H9 (cell line): Measurements from ENCODE around the gene CORO7. TPM values are rescaled to one million over a fixed set of nuclear protein-coding genes. Genes with fewer than 3 reads are reported as not detected.

Experiments
- DNase-seq: peaks from one replicate; pipeline ENCODE4 v3.0.0-alpha.2; 2017
- H2AFZ ChIP-seq: one replicate; pipeline ENCODE4 v1.6.1; 2013; ENCODE audit warnings: mild to moderate bottlenecking, low read length, control low read depth, moderate library complexity
- H2AK5ac ChIP-seq: 2 replicates; pipeline ENCODE4 v1.6.1; 2013; ENCODE audit warnings: low read length, control low read depth, mixed read lengths; ENCODE audit not compliant: insufficient read length
- H2BK120ac ChIP-seq: one replicate; pipeline ENCODE4 v1.6.1; 2013; ENCODE audit warnings: low read depth, mild to moderate bottlenecking, low read length, control low read depth, inconsistent platforms; ENCODE audit not compliant: poor library complexity, severe bottlenecking
- H2BK12ac ChIP-seq: 2 replicates; pipeline ENCODE4 v1.6.1; 2013; ENCODE audit warnings: low read length, control low read depth, mixed read lengths, low read depth; ENCODE audit not compliant: insufficient read length
- H2BK15ac ChIP-seq: 2 replicates; pipeline ENCODE4 v1.6.1; 2013; ENCODE audit warnings: low read depth, low read length, control low read depth
- H2BK20ac ChIP-seq: one replicate; pipeline ENCODE4 v1.6.1; 2013; ENCODE audit warnings: low read depth, mild to moderate bottlenecking, low read length, control low read depth, inconsistent platforms; ENCODE audit not compliant: poor library complexity, severe bottlenecking
- H2BK5ac ChIP-seq: 2 replicates; pipeline ENCODE4 v1.6.1; 2013; ENCODE audit warnings: low read length, control low read depth, mixed read lengths; ENCODE audit not compliant: insufficient read length
- H3K14ac ChIP-seq: 2 replicates; pipeline ENCODE4 v1.6.1; 2013; ENCODE audit warnings: low read length, control low read depth; ENCODE audit not compliant: insufficient read depth
- H3K18ac ChIP-seq: 2 replicates; pipeline ENCODE4 v1.6.1; 2013; ENCODE audit warnings: low read depth, mild to moderate bottlenecking, mixed read lengths, low read length, control low read depth; ENCODE audit not compliant: insufficient read length
- H3K23ac ChIP-seq: 2 replicates; pipeline ENCODE4 v1.6.1; 2013; ENCODE audit warnings: low read length, control low read depth, mixed read lengths, low read depth; ENCODE audit not compliant: insufficient read length
- H3K23me2 ChIP-seq: 2 replicates; pipeline ENCODE4 v1.6.1; 2013; ENCODE audit warnings: low read depth, mild to moderate bottlenecking, mixed read lengths, low read length, control low read depth; ENCODE audit not compliant: insufficient read length, poor library complexity, severe bottlenecking
- H3K27ac ChIP-seq: 2 replicates; pipeline ENCODE4 v1.5.1; 2013; ENCODE audit warnings: low read length, control low read depth, mixed read lengths, low read depth; ENCODE audit not compliant: insufficient read length
- H3K27me3 ChIP-seq: 2 replicates; pipeline ENCODE4 v1.6.1; 2013; ENCODE audit warnings: low read length, control low read depth, inconsistent platforms; ENCODE audit not compliant: insufficient read depth
- H3K4ac ChIP-seq: 2 replicates; pipeline ENCODE4 v1.6.1; 2013; ENCODE audit warnings: low read depth, mild to moderate bottlenecking, control low read depth, inconsistent platforms, low read length, moderate library complexity
- H3K4me1 ChIP-seq: 2 replicates; pipeline ENCODE4 v1.6.1; 2013; ENCODE audit warnings: low read length, control low read depth, inconsistent platforms; ENCODE audit not compliant: insufficient read depth
- H3K4me2 ChIP-seq: 2 replicates; pipeline ENCODE4 v1.6.1; 2013; ENCODE audit warnings: low read length, control low read depth, mixed read lengths; ENCODE audit not compliant: insufficient read length, insufficient read depth
- H3K56ac ChIP-seq: 2 replicates; pipeline ENCODE4 v1.6.1; 2013; ENCODE audit warnings: low read depth, mild to moderate bottlenecking, mixed read lengths, low read length, control low read depth; ENCODE audit not compliant: insufficient read length
- H3K79me1 ChIP-seq: 2 replicates; pipeline ENCODE4 v1.6.1; 2013; ENCODE audit warnings: low read depth, mild to moderate bottlenecking, moderate library complexity, low read length, control low read depth, inconsistent platforms; ENCODE audit not compliant: insufficient read depth, poor library complexity, severe bottlenecking
- H3K79me2 ChIP-seq: 2 replicates; pipeline ENCODE4 v1.6.1; 2013; ENCODE audit warnings: low read length, control low read depth, inconsistent platforms; ENCODE audit not compliant: insufficient read depth
- H3K9ac ChIP-seq: 2 replicates; pipeline ENCODE4 v1.6.1; 2013; ENCODE audit warnings: low read length, control low read depth, mixed read lengths; ENCODE audit not compliant: insufficient read length; ENCODE audit errors: extremely low read depth
- H3K9me3 ChIP-seq: one replicate; pipeline ENCODE4 v1.6.1; 2013; ENCODE audit warnings: low read depth, low read length, inconsistent platforms; ENCODE audit not compliant: control insufficient read depth
- H3T11ph ChIP-seq: one replicate; pipeline ENCODE4 v1.6.1; 2013; ENCODE audit warnings: mild to moderate bottlenecking, low read length, control low read depth, inconsistent platforms
- H4K20me1 ChIP-seq: one replicate; pipeline ENCODE4 v1.6.1; 2013; ENCODE audit not compliant: control insufficient read depth, insufficient read length, insufficient read depth
- H4K5ac ChIP-seq: 2 replicates; pipeline ENCODE4 v1.6.1; 2013; ENCODE audit warnings: low read depth, mild to moderate bottlenecking, mixed read lengths, low read length, control low read depth; ENCODE audit not compliant: insufficient read length
- H4K8ac ChIP-seq: replicated peaks from 2 replicates; pipeline ENCODE4 v1.6.1; 2013; ENCODE audit warnings: low read length, control low read depth, mixed read lengths, low read depth; ENCODE audit not compliant: insufficient read length
- H4K91ac ChIP-seq: 2 replicates; pipeline ENCODE4 v1.6.1; 2013; ENCODE audit warnings: low read depth, mild to moderate bottlenecking, moderate library complexity, mixed read lengths, low read length, control low read depth; ENCODE audit not compliant: insufficient read length
- H3K27ac Mint-ChIP-seq, 3 experiments: 2 replicates in 2 of 3; 3 replicates in 1 of 3; pipeline ENCODE4 v1.8.0; 2020 to 2021; ENCODE audit warnings: mixed read lengths in 3 of 3, mild to moderate bottlenecking in 1 of 3, moderate library complexity in 1 of 3
- H3K27me3 Mint-ChIP-seq: 2 replicates; pipeline ENCODE4 v1.8.0; 2021; ENCODE audit warnings: low read depth, mild to moderate bottlenecking, moderate library complexity, mixed read lengths
- H3K36me3 Mint-ChIP-seq, 3 experiments: 2 replicates in 2 of 3; 3 replicates in 1 of 3; pipeline ENCODE4 v1.8.0; 2020 to 2021; ENCODE audit warnings: low read depth in 3 of 3, mixed read lengths in 3 of 3; ENCODE audit not compliant: insufficient read depth in 1 of 3
- H3K4me1 Mint-ChIP-seq, 2 experiments: 2 replicates each; pipeline ENCODE4 v1.8.0; 2020; ENCODE audit warnings: mixed read lengths in 2 of 2
- H3K4me3 Mint-ChIP-seq, 2 experiments: 2 replicates in 1 of 2; 3 replicates in 1 of 2; pipeline ENCODE4 v1.8.0; 2020 to 2021; ENCODE audit warnings: mild to moderate bottlenecking in 2 of 2, mixed read lengths in 2 of 2, moderate library complexity in 1 of 2
- H3K9me3 Mint-ChIP-seq, 2 experiments: 2 replicates in 1 of 2; 3 replicates in 1 of 2; pipeline ENCODE4 v1.8.0; 2020; ENCODE audit warnings: mild to moderate bottlenecking in 2 of 2, mixed read lengths in 2 of 2, moderate library complexity in 1 of 2
- WGBS: extraction: QIAGEN DNeasy Blood & Tissue Kit; methylation state at CpG from one replicate; pipeline ENCODE4 v1.1.7; 2013; ENCODE audit warnings: missing lambda C conversion rate, low lambda C conversion rate, mixed read lengths; ENCODE audit not compliant: insufficient read length; ENCODE audit errors: extremely low coverage; 5-methylcytosine and 5-hydroxymethylcytosine counted together
- long read RNA-seq: library from polyadenylated mRNA; unstranded; transcript quantifications from one replicate; pipeline ENCODE4 v2.0.0, GENCODE V29; 2020
- total RNA-seq: library from RNA; stranded (reverse); gene quantifications from 2 replicates; pipeline ENCODE4 v1.2.1, GENCODE V29; 2021
- TF ChIP-seq, protein P1 (sequence below): fragments of 200-600 bp; sonication (generic); conservative IDR thresholded peaks from 3 replicates; pipeline ENCODE4 v1.8.0; 2021; ENCODE audit warnings: antibody characterized with exemption, mild to moderate bottlenecking

CORO7 gene
- 33.8 and 38.4 TPM in 2 replicates for total RNA-seq
- long read RNA-seq, transcript CORO7-201 (28 exons, 3,540 nt), result major isoform, 98 of 135 reads
- long read RNA-seq, partial matches to known transcripts, result 17 of 135 reads
- long read RNA-seq, other reads (novel, unspliced or antisense), result 17 of 135 reads

DNA sequence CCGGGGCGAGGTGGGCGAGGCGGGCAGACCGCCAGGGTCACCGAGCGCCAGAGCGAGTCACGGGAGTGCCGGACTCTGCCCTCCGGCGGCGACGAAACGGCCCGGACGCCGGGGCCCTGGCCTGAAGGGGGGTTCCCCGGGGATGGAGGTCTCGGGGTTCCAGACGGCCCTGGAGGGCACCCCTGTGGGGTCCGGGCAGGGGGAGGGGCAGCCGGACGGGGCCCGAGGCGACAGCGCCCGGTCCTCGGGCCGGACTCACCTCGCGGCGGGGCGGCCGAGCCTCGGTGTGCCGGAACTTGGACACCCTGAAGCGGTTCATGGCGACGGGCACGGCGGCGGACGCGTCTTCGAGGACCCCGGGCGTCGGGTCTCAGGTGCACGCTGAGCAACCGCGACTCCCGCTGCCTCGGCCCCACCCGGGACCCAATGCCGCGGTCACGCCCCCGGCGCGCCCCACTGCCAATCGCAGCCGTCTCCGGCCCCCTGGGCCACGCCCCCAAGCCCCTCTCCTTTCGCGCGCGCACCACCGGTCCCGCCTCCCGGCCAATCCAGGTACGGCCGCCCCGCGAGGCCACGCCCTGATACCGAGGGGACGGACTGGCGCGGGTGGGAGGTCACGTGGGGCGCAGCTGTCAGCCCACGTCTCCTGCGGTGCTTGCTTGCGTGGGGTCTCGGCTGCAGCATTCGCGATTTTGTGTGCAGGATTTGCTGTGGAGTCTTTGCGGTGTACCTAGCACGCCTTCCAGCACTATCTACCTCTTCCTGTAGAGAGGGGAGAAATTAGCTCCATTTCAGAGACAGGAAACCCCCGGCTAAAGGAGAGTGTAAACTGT lies at the start of gene CORO7:
Gene CORO7 (minus strand): TSS at position 397 of the 833 bp plus-strand sequence. CDS start 78 bp downstream, at position 319.
- H3T11ph ChIP-seq, result no peak within 1 kb of the TSS
- no peaks in the 10 kb centered on the region for H3K79me1 ChIP-seq
- no CpG with 5 or more reads among the region's 92 CpGs for WGBS
- DNase-seq, result peak; percentile 90
- H3K9ac ChIP-seq, result no peak within 1 kb of the TSS
- H2BK15ac ChIP-seq, result no peak within 1 kb of the TSS
- no peaks in the 10 kb centered on the region for H4K20me1 ChIP-seq
- no peak within 1 kb of the TSS for H2BK120ac ChIP-seq
- H3K23me2 ChIP-seq, result no peaks in the 10 kb centered on the region
- H3K23ac ChIP-seq, result no peak within 1 kb of the TSS
- peak within 1 kb of the TSS in 1 of 3 experiments; percentile 27; a peak in 2 of 7 replicates for H3K27ac Mint-ChIP-seq
- no peak within 1 kb of the TSS for H4K5ac ChIP-seq
- no peak within 1 kb of the TSS for H2BK5ac ChIP-seq
- no peaks in the 10 kb centered on the region for H3K9me3 ChIP-seq
- H4K91ac ChIP-seq, result no peak within 1 kb of the TSS
- H3K4me3 Mint-ChIP-seq, result peak within 1 kb of the TSS; percentile 80 to 87
- no peak within 1 kb of the TSS for H3K18ac ChIP-seq
- no peaks in the 10 kb centered on the region for H3K27me3 ChIP-seq
- H3K56ac ChIP-seq, result no peak within 1 kb of the TSS
- TF ChIP-seq, protein P1, sequence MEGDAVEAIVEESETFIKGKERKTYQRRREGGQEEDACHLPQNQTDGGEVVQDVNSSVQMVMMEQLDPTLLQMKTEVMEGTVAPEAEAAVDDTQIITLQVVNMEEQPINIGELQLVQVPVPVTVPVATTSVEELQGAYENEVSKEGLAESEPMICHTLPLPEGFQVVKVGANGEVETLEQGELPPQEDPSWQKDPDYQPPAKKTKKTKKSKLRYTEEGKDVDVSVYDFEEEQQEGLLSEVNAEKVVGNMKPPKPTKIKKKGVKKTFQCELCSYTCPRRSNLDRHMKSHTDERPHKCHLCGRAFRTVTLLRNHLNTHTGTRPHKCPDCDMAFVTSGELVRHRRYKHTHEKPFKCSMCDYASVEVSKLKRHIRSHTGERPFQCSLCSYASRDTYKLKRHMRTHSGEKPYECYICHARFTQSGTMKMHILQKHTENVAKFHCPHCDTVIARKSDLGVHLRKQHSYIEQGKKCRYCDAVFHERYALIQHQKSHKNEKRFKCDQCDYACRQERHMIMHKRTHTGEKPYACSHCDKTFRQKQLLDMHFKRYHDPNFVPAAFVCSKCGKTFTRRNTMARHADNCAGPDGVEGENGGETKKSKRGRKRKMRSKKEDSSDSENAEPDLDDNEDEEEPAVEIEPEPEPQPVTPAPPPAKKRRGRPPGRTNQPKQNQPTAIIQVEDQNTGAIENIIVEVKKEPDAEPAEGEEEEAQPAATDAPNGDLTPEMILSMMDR, result no peak
- H3K4me1 ChIP-seq, result no peaks in the 10 kb centered on the region; the same call in 1 of the 2 replicates
- H3K36me3 Mint-ChIP-seq, result no peaks in the 10 kb centered on the region; a peak in 1 of 7 replicates
- no peak within 1 kb of the TSS for H2AK5ac ChIP-seq
- H3K4me1 Mint-ChIP-seq, result peaks cover 8 to 10% of the 10 kb centered on the region in 2 experiments
- no peak within 1 kb of the TSS for H2BK20ac ChIP-seq
- H4K8ac ChIP-seq, result no peak within 1 kb of the TSS
- peaks cover 9% of the 10 kb centered on the region for H3K27me3 Mint-ChIP-seq
- H3K9me3 Mint-ChIP-seq, result 0 out of 5 replicates have a peak, but pooled peaks cover 0 to 1% of the 10 kb centered on the region in 2 experiments
- 0 out of 2 replicates have a peak within 1 kb of the TSS, but pooled peaks have one; percentile 40 for H3K14ac ChIP-seq
- H3K27ac ChIP-seq, result no peak within 1 kb of the TSS
- no peak within 1 kb of the TSS for H2AFZ ChIP-seq
- H2BK12ac ChIP-seq, result no peak within 1 kb of the TSS
- H3K79me2 ChIP-seq, result no peaks in the 10 kb centered on the region
- no peak within 1 kb of the TSS for H3K4ac ChIP-seq
- H3K4me2 ChIP-seq, result peak within 1 kb of the TSS; percentile 81
